GM18505 (cell line): Measurements from ENCODE around the gene MED1.

ENCODE experiments used
- ATAC-seq: cut with Tn5 transposase; IDR thresholded peaks from one replicate; pipeline ENCODE4 v1.9.1; 2021; ENCODE audit not compliant: unreplicated experiment
- POLR2A ChIP-seq: IDR thresholded peaks from 4 replicates; pipeline ENCODE4 v1.6.1; 2011; ENCODE audit warnings: borderline replicate concordance; ENCODE audit not compliant: insufficient read depth, insufficient read length; ENCODE audit errors: extremely low read depth

The MED1 gene

GRCh38 chr17:39364236-39365025, 86.6 kb downstream of the MED1 start:
- no peak for ATAC-seq
- TF ChIP-seq POLR2A: no peak

GRCh38 chr17:39361064-39361463, 90.0 kb downstream of the MED1 start:
- ATAC-seq: no peak
- TF ChIP-seq POLR2A: no peak

GRCh38 chr17:39360537-39360936, 90.5 kb downstream of the MED1 start:
- no peak for ATAC-seq
- TF ChIP-seq POLR2A: no peak

GRCh38 chr17:39359994-39360393, 91.1 kb downstream of the MED1 start:
- ATAC-seq: no peak
- TF ChIP-seq POLR2A: no peak

- no peak for ATAC-seq
- TF ChIP-seq POLR2A: no peak
Observed at GRCh38 chr17:39357986-39358385, 93.1 kb downstream of the MED1 start.

GRCh38 chr17:39357488-39357887, 93.6 kb downstream of the MED1 start:
- no peak for TF ChIP-seq POLR2A
- ATAC-seq: no peak
